ENCODE results near the gene BLTP3A. TPM values are rescaled to one million over a fixed set of nuclear protein-coding genes. Genes with fewer than 3 reads are reported as not detected.
"Not testable (repeated sequence)": the region's sequence is repeated elsewhere in the genome, so short reads cannot be mapped to it uniquely, and the experiment has no call there.

The BLTP3A gene
- total and polyA plus RNA-seq, 2 donors (not counting 1 experiment from before 2014, with no cell fraction given): 4.1 to 11.3 TPM

GRCh38 chr6:34817446-34817845 lies 25.6 kb downstream of the BLTP3A start:
- no peaks in the 10 kb centered on the region for H3K9me3 ChIP-seq (ENCODE audit: control extremely low read depth in 1 of 3, control insufficient read depth in 2 of 3, insufficient read depth in 1 of 3, low read length in 2 of 3)
- H3K4me1 ChIP-seq (ENCODE audit: control insufficient read depth in 2 of 2, insufficient read depth in 2 of 2, low read length in 2 of 2): peaks cover 4 to 8% of the 10 kb centered on the region in 2 donors
- ChIA-PET POLR2A (no interaction called here), CTCF (interaction anchor here (0.7 kb wide), 1 partner anchor 14 kb away, joined by 5 read pairs; no protein-coding TSS in a partner anchor)
- TF ChIP-seq CTCF (IDR thresholded peaks at IDR 0.05): no peak
- TF ChIP-seq EZH2 (IDR thresholded peaks at IDR 0.05; ENCODE audit: borderline replicate concordance, insufficient read depth, low read depth, low read length, poor library complexity, severe bottlenecking): no peak
- H3K27me3 ChIP-seq (replicated peaks in 1 of 4; ENCODE audit: control extremely low read depth in 1 of 4, control insufficient read depth in 3 of 4, insufficient read depth in 4 of 4, low read length in 3 of 4): no peaks in the 10 kb centered on the region
- no peaks in the 10 kb centered on the region for H3K9me3 Mint-ChIP-seq (ENCODE audit: insufficient read depth)
- no peak overlapping the region for H3K4me3 Mint-ChIP-seq
- no peak overlapping the region for H3K9ac ChIP-seq (ENCODE audit: low read length)
- H3K79me2 ChIP-seq (ENCODE audit: control insufficient read depth, insufficient read depth, low read length): peaks cover 22% of the 10 kb centered on the region
- DNase-seq (no peak), ATAC-seq (ENCODE audit: low read depth) (no peak)
- no peak overlapping the region for H3K4me2 ChIP-seq (replicated peaks; ENCODE audit: low read depth, low read length, poor library complexity, severe bottlenecking)
- H3K27me3 Mint-ChIP-seq: no peaks in the 10 kb centered on the region
- H2AFZ ChIP-seq (ENCODE audit: insufficient read depth, low read depth, low read length, poor library complexity, severe bottlenecking): no peak overlapping the region
- H3K27ac ChIP-seq (ENCODE audit: low read length in 2 of 2): no peak overlapping the region
- intact Hi-C loops (cut with micrococcal nuclease): no loop called here
- peaks cover 5% of the 10 kb centered on the region for H4K20me1 ChIP-seq (ENCODE audit: control insufficient read depth, insufficient read depth, low read length, poor library complexity, severe bottlenecking)
- no CpG with 5 or more reads among the region's 1 CpG for WGBS (ENCODE audit: insufficient coverage)
- H3K4me1 Mint-ChIP-seq: peaks cover 36% of the 10 kb centered on the region
- peaks cover 1 to 5% of the 10 kb centered on the region in 2 experiments for H3K36me3 ChIP-seq (replicated peaks in 1 of 2; ENCODE audit: control extremely low read depth in 1 of 2, control insufficient read depth in 1 of 2, extremely low read depth in 1 of 2, insufficient read depth in 2 of 2, low read length in 1 of 2)
- no peak overlapping the region for H3K27ac Mint-ChIP-seq
- H3K4me3 ChIP-seq (ENCODE audit: control extremely low read depth in 1 of 5, extremely low read depth in 1 of 5, insufficient read depth in 1 of 5, low read depth in 2 of 5, low read length in 4 of 5): no peak overlapping the region

- whole genome bisulfite sequencing (ENCODE audit: insufficient coverage): no CpG with 5 or more reads among the region's 4 CpGs
Measured at GRCh38 chr6:34818872-34819570, 27.1 kb downstream of the BLTP3A start.

More at GRCh38 chr6:34818872-34819570, 27.1 kb downstream of the BLTP3A start:
- H3K27ac Mint-ChIP-seq; CTCF ChIA-PET; H2AFZ ChIP-seq (ENCODE audit: insufficient read depth, low read depth, low read length, poor library complexity, severe bottlenecking); intact Hi-C loops (cut with micrococcal nuclease); H4K20me1 ChIP-seq (ENCODE audit: control insufficient read depth, insufficient read depth, low read length, poor library complexity, severe bottlenecking); H3K4me1 ChIP-seq (ENCODE audit: control insufficient read depth in 2 of 2, insufficient read depth in 2 of 2, low read length in 2 of 2); POLR2A ChIA-PET; H3K27me3 ChIP-seq (replicated peaks in 1 of 4; ENCODE audit: control extremely low read depth in 1 of 4, control insufficient read depth in 3 of 4, insufficient read depth in 4 of 4, low read length in 3 of 4); H3K27me3 Mint-ChIP-seq; ATAC-seq (ENCODE audit: low read depth); DNase-seq; H3K4me3 Mint-ChIP-seq; H3K4me3 ChIP-seq (ENCODE audit: control extremely low read depth in 1 of 5, extremely low read depth in 1 of 5, insufficient read depth in 1 of 5, low read depth in 2 of 5, low read length in 4 of 5); H3K9me3 Mint-ChIP-seq (ENCODE audit: insufficient read depth); H3K9me3 ChIP-seq (ENCODE audit: control extremely low read depth in 1 of 3, control insufficient read depth in 2 of 3, insufficient read depth in 1 of 3, low read length in 2 of 3); H3K9ac ChIP-seq (ENCODE audit: low read length); H3K4me2 ChIP-seq (replicated peaks; ENCODE audit: low read depth, low read length, poor library complexity, severe bottlenecking); H3K27ac ChIP-seq (ENCODE audit: low read length in 2 of 2): not testable (repeated sequence)
- peaks cover 15% of the 10 kb centered on the region for H3K79me2 ChIP-seq (ENCODE audit: control insufficient read depth, insufficient read depth, low read length)
- peaks cover 3 to 11% of the 10 kb centered on the region in 2 experiments for H3K36me3 ChIP-seq (replicated peaks in 1 of 2; ENCODE audit: control extremely low read depth in 1 of 2, control insufficient read depth in 1 of 2, extremely low read depth in 1 of 2, insufficient read depth in 2 of 2, low read length in 1 of 2)
- peaks cover 31% of the 10 kb centered on the region for H3K4me1 Mint-ChIP-seq
